ENCODE data around the gene SHOC2. TPM values are rescaled to one million over a fixed set of nuclear protein-coding genes. Genes with fewer than 3 reads are reported as not detected.

The SHOC2 gene
- 10 to 100 TPM; 47.2 to 79.1 TPM for total RNA-seq

DNA sequence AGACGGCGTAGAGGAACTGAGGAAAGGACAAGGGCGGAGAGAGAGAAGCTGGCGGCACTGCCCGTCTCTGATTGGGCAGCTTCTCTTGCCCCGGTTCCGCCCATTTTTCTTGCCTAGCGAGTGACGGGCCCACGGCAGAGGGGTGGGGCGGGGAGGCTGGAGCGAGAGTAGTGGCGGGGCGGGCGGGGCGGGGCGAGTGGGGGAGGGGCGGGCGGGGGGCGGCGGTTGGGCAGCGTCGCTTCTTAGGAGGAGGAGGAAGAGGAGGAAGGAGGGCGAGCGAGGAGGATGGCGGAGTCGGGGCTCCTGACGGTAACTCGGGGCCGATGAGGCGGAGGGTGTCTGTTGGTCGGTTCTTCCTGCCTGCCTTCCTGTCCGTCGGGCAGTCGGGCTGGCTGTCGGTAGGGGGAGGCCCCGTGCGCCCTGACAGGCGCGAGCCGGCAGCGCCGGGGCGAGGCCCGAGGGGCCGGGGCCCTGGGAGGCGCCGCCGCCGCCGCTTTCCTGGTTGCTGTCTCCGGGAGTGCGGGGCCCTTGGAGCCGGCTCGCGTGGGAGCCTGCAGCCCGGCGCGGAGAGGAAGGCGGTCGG, at the start of gene SHOC2:
Gene SHOC2 (plus strand): TSS at position 256 of the 583 bp plus-strand sequence. CDS start 44,755 bp downstream, outside the sequence.
- Histone ChIP-seq H3K27me3 (no peaks in the 10 kb centered on the region), H3K4me3 (peak within 1 kb of the TSS; percentile 61), H3K36me3 (no peaks in the 10 kb centered on the region), H3K4me1 (no peaks in the 10 kb centered on the region), H3K9ac (ENCODE audit: low read depth in 2 of 2, low read length in 2 of 2) (peak within 1 kb of the TSS; percentile 85 to 98), H3K27ac (peak within 1 kb of the TSS; percentile 92), H3K9me3 (no peaks in the 10 kb centered on the region)
- TF ChIP-seq, protein P1, sequence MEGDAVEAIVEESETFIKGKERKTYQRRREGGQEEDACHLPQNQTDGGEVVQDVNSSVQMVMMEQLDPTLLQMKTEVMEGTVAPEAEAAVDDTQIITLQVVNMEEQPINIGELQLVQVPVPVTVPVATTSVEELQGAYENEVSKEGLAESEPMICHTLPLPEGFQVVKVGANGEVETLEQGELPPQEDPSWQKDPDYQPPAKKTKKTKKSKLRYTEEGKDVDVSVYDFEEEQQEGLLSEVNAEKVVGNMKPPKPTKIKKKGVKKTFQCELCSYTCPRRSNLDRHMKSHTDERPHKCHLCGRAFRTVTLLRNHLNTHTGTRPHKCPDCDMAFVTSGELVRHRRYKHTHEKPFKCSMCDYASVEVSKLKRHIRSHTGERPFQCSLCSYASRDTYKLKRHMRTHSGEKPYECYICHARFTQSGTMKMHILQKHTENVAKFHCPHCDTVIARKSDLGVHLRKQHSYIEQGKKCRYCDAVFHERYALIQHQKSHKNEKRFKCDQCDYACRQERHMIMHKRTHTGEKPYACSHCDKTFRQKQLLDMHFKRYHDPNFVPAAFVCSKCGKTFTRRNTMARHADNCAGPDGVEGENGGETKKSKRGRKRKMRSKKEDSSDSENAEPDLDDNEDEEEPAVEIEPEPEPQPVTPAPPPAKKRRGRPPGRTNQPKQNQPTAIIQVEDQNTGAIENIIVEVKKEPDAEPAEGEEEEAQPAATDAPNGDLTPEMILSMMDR (IDR thresholded peaks at IDR 0.05), result no peak
- peak; percentile 99 for DNase-seq
- intact Hi-C loops (cut with DNase I), result no loop called here

- intact Hi-C loops (cut with DNase I), result no loop called here
- H3K9ac ChIP-seq (ENCODE audit: low read depth in 2 of 2, low read length in 2 of 2), result peak overlapping the region; percentile 44 to 96
- no peak for DNase-seq
- peak overlapping the region; percentile 93 for H3K4me3 ChIP-seq
- H3K27me3 ChIP-seq, result no peaks in the 10 kb centered on the region
- no peaks in the 10 kb centered on the region for H3K36me3 ChIP-seq
- no peaks in the 10 kb centered on the region for H3K4me1 ChIP-seq
- TF ChIP-seq, protein P1 (IDR thresholded peaks at IDR 0.05), result no peak
- H3K27ac ChIP-seq, result peak overlapping the region; percentile 99
- H3K9me3 ChIP-seq, result no peaks in the 10 kb centered on the region
These were observed 48.5 kb upstream of the SHOC2 start for GRCh38 chr10:110870823-110871297.

GRCh38 chr10:110871298-110872084, 47.9 kb upstream of the SHOC2 start, which contains the start of gene PDCD4:
Gene PDCD4 (plus strand): TSS chr10:110871928. CDS start chr10:110876028, 4,100 bp downstream.
- TF ChIP-seq, protein P1 (IDR thresholded peaks at IDR 0.05), result no peak
- no peaks in the 10 kb centered on the region for H3K4me1 ChIP-seq
- intact Hi-C loops (cut with DNase I), result no loop called here

DNA sequence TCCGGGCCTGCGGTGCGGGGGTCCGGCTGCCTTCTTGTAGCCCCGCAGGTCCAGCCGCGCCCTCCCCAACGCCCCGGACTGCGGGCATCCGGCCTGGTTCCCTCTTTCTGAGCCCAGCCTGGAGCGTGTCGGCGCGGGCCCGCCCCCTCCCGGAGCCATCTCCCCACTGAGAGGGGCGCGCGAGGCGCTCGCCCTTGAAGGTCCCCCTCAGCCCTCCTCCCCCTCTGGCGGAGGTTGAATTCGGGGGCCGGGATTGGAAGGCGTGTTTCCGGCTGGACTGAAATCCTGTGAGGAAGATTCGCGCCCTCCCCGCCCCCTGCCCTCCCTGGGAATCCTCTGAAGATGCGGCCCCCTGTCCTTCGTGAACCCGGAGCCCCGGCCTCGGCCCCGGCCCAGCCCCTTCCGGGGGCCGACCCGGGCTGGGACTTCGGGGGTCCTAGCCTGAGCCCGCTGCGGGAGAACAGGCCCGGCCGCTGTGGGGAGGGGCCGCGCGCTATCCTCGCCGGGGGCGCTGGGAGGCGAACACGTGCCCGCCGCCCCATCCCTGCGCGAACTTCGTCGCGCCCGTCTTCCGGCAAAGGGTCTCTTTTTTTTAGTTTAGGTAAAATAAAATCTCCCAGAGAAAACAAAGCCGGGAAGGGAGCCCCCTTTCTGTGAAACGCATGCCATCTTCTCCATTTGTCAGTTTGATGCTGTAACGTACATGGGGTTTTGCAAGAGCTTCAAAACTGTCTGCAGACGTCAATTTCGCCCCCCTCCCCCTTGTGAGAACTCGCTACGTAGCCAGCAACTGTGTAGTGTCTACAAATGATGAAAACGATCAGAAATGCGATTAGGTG, 47.0 kb upstream of the SHOC2 start:
- Histone ChIP-seq H3K9me3 (no peaks in the 10 kb centered on the region), H3K9ac (ENCODE audit: low read depth in 2 of 2, low read length in 2 of 2) (peak overlapping the region; percentile 86 to 96), H3K27me3 (no peaks in the 10 kb centered on the region), H3K4me1 (peaks cover 2% of the 10 kb centered on the region), H3K36me3 (no peaks in the 10 kb centered on the region), H3K4me3 (peak overlapping the region; percentile 93), H3K27ac (peak overlapping the region; percentile 99)
- intact Hi-C loops (cut with DNase I), result no loop called here
- peak; percentile 75 for DNase-seq
- TF ChIP-seq, protein P1 (IDR thresholded peaks at IDR 0.05), result no peak

More at GRCh38 chr10:110871298-110872084, 47.9 kb upstream of the SHOC2 start, which contains the start of gene PDCD4:
- no peaks in the 10 kb centered on the region for H3K9me3 ChIP-seq
- H3K9ac ChIP-seq (ENCODE audit: low read depth in 2 of 2, low read length in 2 of 2), result peak within 1 kb of the TSS; percentile 86 to 96
- peak within 1 kb of the TSS; percentile 99 for H3K27ac ChIP-seq
- DNase-seq, result peak; percentile 100
- no peaks in the 10 kb centered on the region for H3K27me3 ChIP-seq
- peak within 1 kb of the TSS; percentile 93 for H3K4me3 ChIP-seq
- no peaks in the 10 kb centered on the region for H3K36me3 ChIP-seq

All from colonic mucosa (tissue), 4 donors.